ENCODE results near the gene NUP62. TPM values are rescaled to one million over a fixed set of nuclear protein-coding genes. Genes with fewer than 3 reads are reported as not detected.

Gene NUP62
- total RNA-seq, 1 donor from 2014 or later: 36.5 TPM

DNA sequence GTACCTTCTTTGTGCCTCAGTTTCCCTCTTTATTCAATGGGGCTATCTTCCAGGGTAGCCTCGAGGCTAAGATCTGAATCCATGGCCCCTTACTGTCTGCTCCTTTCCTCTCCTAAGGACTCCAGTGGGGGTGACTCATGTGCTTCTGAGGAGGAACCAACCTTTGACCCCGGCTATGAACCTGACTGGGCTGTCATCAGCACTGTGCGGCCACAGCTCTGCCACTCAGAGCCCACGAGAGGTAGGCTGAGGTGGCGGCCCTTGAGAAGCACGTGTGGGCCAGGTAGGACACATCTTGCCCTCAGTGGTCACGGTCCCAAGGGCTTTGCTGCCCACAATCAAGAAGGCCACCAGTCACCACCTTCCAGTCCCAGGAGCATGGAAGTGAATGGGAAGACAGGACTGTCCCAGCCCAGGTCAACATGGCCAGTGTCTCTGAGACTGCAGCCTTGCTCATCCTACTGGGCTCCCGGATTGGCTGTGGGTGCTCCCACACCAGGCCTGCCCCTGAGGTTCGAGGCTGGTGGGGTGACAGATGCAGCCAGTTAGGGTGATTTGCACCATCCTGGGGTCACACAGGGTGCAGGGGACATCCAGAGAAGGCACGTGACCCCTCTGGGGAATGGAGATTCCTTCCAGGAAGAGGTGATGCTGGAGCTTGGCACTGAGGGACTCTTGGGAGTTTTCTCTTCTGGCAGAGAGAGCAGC is 49.0 kb downstream of the NUP62 start:
- ATAC-seq (no peak), DNase-seq (peak; percentile 46)
- Histone ChIP-seq H3K36me3 (peaks cover 70% of the 10 kb centered on the region), H3K27ac (no peak overlapping the region), H3K4me1 (peaks cover 21% of the 10 kb centered on the region), H3K27me3 (ENCODE audit: low read depth) (no peaks in the 10 kb centered on the region), H3K9me3 (no peaks in the 10 kb centered on the region), H3K4me3 (no peak overlapping the region)
- intact Hi-C loops (cut with DNase I): no loop called here
- TF ChIP-seq, protein P1, sequence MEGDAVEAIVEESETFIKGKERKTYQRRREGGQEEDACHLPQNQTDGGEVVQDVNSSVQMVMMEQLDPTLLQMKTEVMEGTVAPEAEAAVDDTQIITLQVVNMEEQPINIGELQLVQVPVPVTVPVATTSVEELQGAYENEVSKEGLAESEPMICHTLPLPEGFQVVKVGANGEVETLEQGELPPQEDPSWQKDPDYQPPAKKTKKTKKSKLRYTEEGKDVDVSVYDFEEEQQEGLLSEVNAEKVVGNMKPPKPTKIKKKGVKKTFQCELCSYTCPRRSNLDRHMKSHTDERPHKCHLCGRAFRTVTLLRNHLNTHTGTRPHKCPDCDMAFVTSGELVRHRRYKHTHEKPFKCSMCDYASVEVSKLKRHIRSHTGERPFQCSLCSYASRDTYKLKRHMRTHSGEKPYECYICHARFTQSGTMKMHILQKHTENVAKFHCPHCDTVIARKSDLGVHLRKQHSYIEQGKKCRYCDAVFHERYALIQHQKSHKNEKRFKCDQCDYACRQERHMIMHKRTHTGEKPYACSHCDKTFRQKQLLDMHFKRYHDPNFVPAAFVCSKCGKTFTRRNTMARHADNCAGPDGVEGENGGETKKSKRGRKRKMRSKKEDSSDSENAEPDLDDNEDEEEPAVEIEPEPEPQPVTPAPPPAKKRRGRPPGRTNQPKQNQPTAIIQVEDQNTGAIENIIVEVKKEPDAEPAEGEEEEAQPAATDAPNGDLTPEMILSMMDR (IDR thresholded peaks at IDR 0.05): no peak

DNA sequence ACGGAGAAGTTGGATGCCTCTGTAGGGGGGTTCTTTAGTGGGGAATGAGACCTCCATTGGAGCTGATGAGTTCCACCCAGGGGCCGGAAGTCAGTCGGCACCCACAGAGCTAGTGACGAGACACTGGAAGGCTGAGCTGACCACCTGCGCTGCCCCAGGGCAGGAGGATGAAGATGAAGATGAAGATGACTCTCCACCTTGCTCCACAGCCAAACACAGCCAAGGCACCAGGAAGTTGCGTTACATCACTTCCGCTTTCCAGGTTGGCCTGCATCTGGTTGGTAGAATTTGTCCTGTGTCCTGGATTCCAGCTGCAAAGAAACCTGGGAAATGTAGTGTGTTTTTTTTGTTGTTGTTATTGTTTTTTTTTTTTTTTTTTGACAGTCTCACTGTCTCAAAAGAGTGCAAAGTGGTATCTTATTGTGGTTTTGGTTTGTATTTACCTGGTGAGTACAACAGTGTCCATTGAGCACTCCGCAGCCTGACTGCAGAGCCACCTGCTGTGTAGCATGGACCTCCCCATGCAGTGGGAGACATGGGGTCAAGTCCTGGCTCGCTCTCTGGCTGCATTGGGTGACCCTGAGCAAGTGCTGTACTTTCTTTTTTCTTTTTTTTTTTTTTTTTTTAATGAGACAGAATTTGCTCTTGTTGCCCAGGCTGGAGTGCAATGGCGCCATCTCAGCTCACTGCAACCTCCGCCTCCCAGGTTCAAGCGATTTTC is 49.9 kb downstream of the NUP62 start:
- no peak overlapping the region for H3K4me3 ChIP-seq
- no peak for ATAC-seq
- DNase-seq: peak; percentile 51
- TF ChIP-seq, protein P1 (IDR thresholded peaks at IDR 0.05): no peak
- H3K9me3 ChIP-seq: no peaks in the 10 kb centered on the region
- peaks cover 61% of the 10 kb centered on the region for H3K36me3 ChIP-seq
- no peak overlapping the region for H3K27ac ChIP-seq
- intact Hi-C loops (cut with DNase I): no loop called here
- peaks cover 26% of the 10 kb centered on the region for H3K4me1 ChIP-seq
- no peaks in the 10 kb centered on the region for H3K27me3 ChIP-seq (ENCODE audit: low read depth)

GRCh38 chr19:49878744-49879070 is 50.6 kb downstream of the NUP62 start:
- intact Hi-C loops (cut with DNase I): no loop called here
- peak overlapping the region; percentile 99 for H3K27ac ChIP-seq

GRCh38 chr19:49877879-49878743 is 51.2 kb downstream of the NUP62 start:
- DNase-seq (peak; percentile 99), ATAC-seq (peak; percentile 82 to 87)
- Histone ChIP-seq H3K27me3 (ENCODE audit: low read depth) (no peaks in the 10 kb centered on the region), H3K27ac (peak overlapping the region; percentile 99), H3K4me1 (peaks cover 26% of the 10 kb centered on the region), H3K9me3 (no peaks in the 10 kb centered on the region), H3K36me3 (peaks cover 48% of the 10 kb centered on the region), H3K4me3 (peak overlapping the region; percentile 89)
- TF ChIP-seq, protein P1 (IDR thresholded peaks at IDR 0.05): no peak
- intact Hi-C loops (cut with DNase I): no loop called here

More at GRCh38 chr19:49878744-49879070, 50.6 kb downstream of the NUP62 start:
- ATAC-seq (no peak), DNase-seq (no peak)
- H3K4me3 ChIP-seq: peak overlapping the region; percentile 89
- peaks cover 26% of the 10 kb centered on the region for H3K4me1 ChIP-seq
- TF ChIP-seq, protein P1 (IDR thresholded peaks at IDR 0.05): no peak
- peaks cover 54% of the 10 kb centered on the region for H3K36me3 ChIP-seq
- no peaks in the 10 kb centered on the region for H3K9me3 ChIP-seq
- H3K27me3 ChIP-seq (ENCODE audit: low read depth): no peaks in the 10 kb centered on the region

All from lower lobe of right lung (tissue), 2 donors.